Measurements from ENCODE around the gene NR2C1.

NR2C1 gene

DNA sequence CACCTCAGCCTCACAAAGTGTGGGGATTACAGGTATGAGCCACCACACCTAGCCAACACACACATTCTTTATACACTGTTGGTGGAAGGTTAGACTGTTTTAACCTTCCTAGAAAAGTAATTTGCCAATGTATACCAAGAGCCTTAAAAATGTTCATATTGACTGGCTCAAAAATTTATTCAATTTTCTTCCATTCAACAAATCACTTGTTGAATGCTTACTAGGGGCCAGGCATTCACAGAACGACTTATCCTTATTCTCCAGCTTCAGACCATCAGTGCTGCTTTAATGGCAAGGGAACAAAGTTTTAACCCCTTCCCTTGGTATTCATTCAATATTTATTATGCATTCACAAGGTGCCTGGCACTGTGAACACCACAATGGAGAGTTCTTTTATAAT, 3.0 kb downstream of the NR2C1 start:
- Histone ChIP-seq H3F3A (ENCODE audit: insufficient read depth) (no peaks in the 10 kb centered on the region; the same call in 1 of the 2 replicates), H3K9me3 (ENCODE audit: insufficient read depth, low read length) (no peaks in the 10 kb centered on the region), H3K36me3 (ENCODE audit: low read length) (peaks cover 7% of the 10 kb centered on the region; the same call in 1 of the 2 replicates), H2AFZ (ENCODE audit: low read depth, low read length, severe bottlenecking) (no peak overlapping the region), H3K27ac (ENCODE audit: low read depth, low read length) (no peak overlapping the region), H3K9ac (ENCODE audit: low read length) (no peak overlapping the region), H3K27me3 (ENCODE audit: low read length) (no peaks in the 10 kb centered on the region), H3K4me3 (ENCODE audit: insufficient read depth, low read length, poor library complexity, severe bottlenecking) (no peak overlapping the region), H4K20me1 (ENCODE audit: low read depth, low read length) (no peaks in the 10 kb centered on the region), H3K4me2 (ENCODE audit: low read depth, low read length, poor library complexity, severe bottlenecking) (no peak overlapping the region), H3K9me2 (replicated peaks; ENCODE audit: insufficient read depth, low read length) (no peaks in the 10 kb centered on the region), H3K79me2 (ENCODE audit: insufficient read depth, low read length) (peaks cover 57% of the 10 kb centered on the region)
- no peak for TF ChIP-seq EZH2phosphoT487 (conservative IDR thresholded peaks at IDR 0.05; ENCODE audit: low read length)
- TF ChIP-seq, protein P1, sequence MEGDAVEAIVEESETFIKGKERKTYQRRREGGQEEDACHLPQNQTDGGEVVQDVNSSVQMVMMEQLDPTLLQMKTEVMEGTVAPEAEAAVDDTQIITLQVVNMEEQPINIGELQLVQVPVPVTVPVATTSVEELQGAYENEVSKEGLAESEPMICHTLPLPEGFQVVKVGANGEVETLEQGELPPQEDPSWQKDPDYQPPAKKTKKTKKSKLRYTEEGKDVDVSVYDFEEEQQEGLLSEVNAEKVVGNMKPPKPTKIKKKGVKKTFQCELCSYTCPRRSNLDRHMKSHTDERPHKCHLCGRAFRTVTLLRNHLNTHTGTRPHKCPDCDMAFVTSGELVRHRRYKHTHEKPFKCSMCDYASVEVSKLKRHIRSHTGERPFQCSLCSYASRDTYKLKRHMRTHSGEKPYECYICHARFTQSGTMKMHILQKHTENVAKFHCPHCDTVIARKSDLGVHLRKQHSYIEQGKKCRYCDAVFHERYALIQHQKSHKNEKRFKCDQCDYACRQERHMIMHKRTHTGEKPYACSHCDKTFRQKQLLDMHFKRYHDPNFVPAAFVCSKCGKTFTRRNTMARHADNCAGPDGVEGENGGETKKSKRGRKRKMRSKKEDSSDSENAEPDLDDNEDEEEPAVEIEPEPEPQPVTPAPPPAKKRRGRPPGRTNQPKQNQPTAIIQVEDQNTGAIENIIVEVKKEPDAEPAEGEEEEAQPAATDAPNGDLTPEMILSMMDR (IDR thresholded peaks at IDR 0.05; ENCODE audit: insufficient read depth, low read length, poor library complexity, severe bottlenecking) = no peak

DNA sequence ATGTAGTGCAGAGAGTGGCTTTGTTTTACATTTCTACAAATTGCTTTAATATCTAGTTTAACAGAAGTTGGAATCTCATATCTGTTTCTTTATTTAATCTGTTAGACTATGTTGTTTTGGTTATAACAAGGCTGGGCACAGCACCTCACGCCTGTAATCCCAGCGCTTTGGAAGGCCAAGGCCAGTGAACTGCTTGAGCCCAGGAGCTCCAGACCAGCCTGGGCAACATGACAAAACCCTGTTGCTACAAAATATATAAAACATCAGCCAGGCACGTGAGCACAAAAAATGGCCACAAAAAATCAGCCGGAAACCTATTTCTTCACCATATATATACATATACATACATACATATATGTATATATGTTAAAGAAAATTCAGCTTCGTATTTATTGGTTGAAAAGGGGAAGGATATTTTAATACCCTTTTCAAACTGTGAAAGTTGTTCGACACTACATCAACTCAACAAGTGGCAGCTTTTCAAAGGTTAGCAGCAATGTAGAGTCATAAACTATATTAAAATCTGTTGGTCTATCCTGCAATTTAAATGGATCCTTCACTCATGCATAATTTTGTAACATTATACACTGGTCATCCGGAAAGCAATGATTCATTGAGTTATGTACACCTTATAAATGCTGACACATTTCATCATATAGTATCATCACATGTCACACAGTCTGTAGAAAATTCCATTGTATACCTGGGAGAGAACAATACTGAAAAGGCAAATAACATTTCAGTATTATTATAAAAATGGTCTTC, 7.1 kb downstream of the NR2C1 start:
- Histone ChIP-seq H3F3A (ENCODE audit: insufficient read depth) (no peaks in the 10 kb centered on the region; the same call in 1 of the 2 replicates), H3K9ac (ENCODE audit: low read length) (no peak overlapping the region), H2AFZ (ENCODE audit: low read depth, low read length, severe bottlenecking) (no peak overlapping the region), H3K4me2 (ENCODE audit: low read depth, low read length, poor library complexity, severe bottlenecking) (no peak overlapping the region), H3K9me3 (ENCODE audit: insufficient read depth, low read length) (no peaks in the 10 kb centered on the region), H3K9me2 (replicated peaks; ENCODE audit: insufficient read depth, low read length) (no peaks in the 10 kb centered on the region), H3K4me3 (ENCODE audit: insufficient read depth, low read length, poor library complexity, severe bottlenecking) (no peak overlapping the region), H4K20me1 (ENCODE audit: low read depth, low read length) (no peaks in the 10 kb centered on the region; the same call in 1 of the 2 replicates), H3K27ac (ENCODE audit: low read depth, low read length) (no peak overlapping the region), H3K79me2 (ENCODE audit: insufficient read depth, low read length) (peaks cover 42% of the 10 kb centered on the region), H3K36me3 (ENCODE audit: low read length) (peaks cover 22% of the 10 kb centered on the region), H3K27me3 (ENCODE audit: low read length) (no peaks in the 10 kb centered on the region)
- TF ChIP-seq, protein P1 (IDR thresholded peaks at IDR 0.05; ENCODE audit: insufficient read depth, low read length, poor library complexity, severe bottlenecking) = no peak
- TF ChIP-seq EZH2phosphoT487 (conservative IDR thresholded peaks at IDR 0.05; ENCODE audit: low read length) = no peak

DNA sequence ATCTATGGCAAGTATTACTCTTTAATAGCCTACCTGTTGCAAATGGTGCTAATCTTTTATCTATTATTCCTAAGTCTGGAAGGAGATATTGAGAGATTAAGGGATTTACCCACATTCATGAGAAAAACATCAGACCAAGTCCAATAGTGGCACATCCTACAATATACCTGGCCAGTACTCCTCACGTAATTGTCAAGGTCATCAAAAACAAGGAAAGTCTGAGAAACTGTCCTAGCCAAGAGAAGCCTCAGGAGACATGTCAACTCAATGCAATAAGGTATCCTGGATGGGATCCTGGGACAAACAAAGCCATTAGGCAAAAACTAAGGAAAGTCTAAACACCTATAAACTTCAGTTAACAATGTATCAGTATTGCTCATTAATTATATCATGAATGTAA, 12.5 kb downstream of the NR2C1 start:
- Histone ChIP-seq H3K4me2 (ENCODE audit: low read depth, low read length, poor library complexity, severe bottlenecking) (no peak overlapping the region), H3K4me3 (ENCODE audit: insufficient read depth, low read length, poor library complexity, severe bottlenecking) (no peak overlapping the region), H3K9me2 (replicated peaks; ENCODE audit: insufficient read depth, low read length) (no peaks in the 10 kb centered on the region), H3K27ac (ENCODE audit: low read depth, low read length) (no peak overlapping the region), H3K27me3 (ENCODE audit: low read length) (no peaks in the 10 kb centered on the region), H3K79me2 (ENCODE audit: insufficient read depth, low read length) (0 out of 2 replicates have a peak, but pooled peaks cover 5% of the 10 kb centered on the region), H3K9ac (ENCODE audit: low read length) (no peak overlapping the region), H2AFZ (ENCODE audit: low read depth, low read length, severe bottlenecking) (no peak overlapping the region), H3K36me3 (ENCODE audit: low read length) (peaks cover 37% of the 10 kb centered on the region), H3F3A (ENCODE audit: insufficient read depth) (no peaks in the 10 kb centered on the region), H3K9me3 (ENCODE audit: insufficient read depth, low read length) (no peaks in the 10 kb centered on the region), H4K20me1 (ENCODE audit: low read depth, low read length) (no peaks in the 10 kb centered on the region; the same call in 1 of the 2 replicates)
- no peak for TF ChIP-seq EZH2phosphoT487 (conservative IDR thresholded peaks at IDR 0.05; ENCODE audit: low read length)
- TF ChIP-seq, protein P1 (IDR thresholded peaks at IDR 0.05; ENCODE audit: insufficient read depth, low read length, poor library complexity, severe bottlenecking) = no peak
